Tibial nerve (tissue), 4 donors: ENCODE results near the gene SLC22A1. TPM values are rescaled to one million over a fixed set of nuclear protein-coding genes. Genes with fewer than 3 reads are reported as not detected.

Experiments
- DNase-seq, 2 donors: peaks; one replicate each; pipeline ENCODE4 v3.0.0-alpha.2; 2019; ENCODE audit warnings: low spot score in 2 of 2
- H3K27ac ChIP-seq, 4 donors: fragments of 200-600 bp; sonication (generic) in 3 of 4; one replicate each; pipeline ENCODE4 v1.5.1; 2017 to 2019; ENCODE audit warnings: mild to moderate bottlenecking in 1 of 4
- H3K27me3 ChIP-seq, 2 donors: fragments of 200-600 bp; sonication (generic) in 1 of 2; one replicate each; pipeline versions ENCODE4 v1.5.1 to v1.6.0; 2017 to 2019
- H3K36me3 ChIP-seq, 3 donors: fragments of 200-600 bp; sonication (generic); one replicate each; pipeline ENCODE4 v1.5.1; 2018 to 2019
- H3K4me1 ChIP-seq, 4 donors: fragments of 200-600 bp; sonication (generic) in 3 of 4; one replicate each; pipeline ENCODE4 v1.5.1; 2017 to 2019
- H3K4me3 ChIP-seq, 4 donors: fragments of 200-600 bp; sonication (generic) in 3 of 4; one replicate each; pipeline ENCODE4 v1.5.1; 2017 to 2019; ENCODE audit warnings: mild to moderate bottlenecking in 1 of 4, moderate library complexity in 1 of 4
- H3K9me3 ChIP-seq, 4 donors: fragments of 200-600 bp; sonication (generic) in 3 of 4; one replicate each; pipeline ENCODE4 v1.5.1; 2017 to 2019
- CTCF ChIP-seq, 5 experiments: fragments of 200-600 bp in 3 of 5; fragments of 450-650 bp in 2 of 5; sonication (generic) in 3 of 5; IDR thresholded peaks; one replicate each; pipeline ENCODE4 v1.5.1; 2016 to 2019; ENCODE audit warnings: antibody characterized with exemption in 5 of 5, mild to moderate bottlenecking in 3 of 5, moderate library complexity in 2 of 5
- EP300 ChIP-seq, 2 donors: sonication (generic); formaldehyde crosslinking; IDR thresholded peaks; one replicate each; pipeline ENCODE4 v1.6.1; 2017; ENCODE audit warnings: antibody characterized with exemption in 2 of 2, mild to moderate bottlenecking in 1 of 2
- POLR2A ChIP-seq, 2 donors: fragments of 450-650 bp; IDR thresholded peaks; one replicate each; pipeline ENCODE4 v1.6.1; 2017; ENCODE audit warnings: antibody characterized with exemption in 2 of 2, mild to moderate bottlenecking in 2 of 2, moderate library complexity in 2 of 2
- WGBS, 2 donors: methylation state at CpG; one replicate each; pipeline ENCODE4 v1.1.5; 2018; 5-methylcytosine and 5-hydroxymethylcytosine counted together
- small RNA-seq: library from RNA; depleted of rRNA; stranded (forward); fragments of <200 nt; gene quantifications from one replicate; pipeline ENCODE3, GENCODE V24; 2016
- total RNA-seq, 4 donors: library from RNA; depleted of rRNA; stranded (reverse); fragments of >200 nt; gene quantifications; one replicate each; pipeline ENCODE4 v1.1.0, GENCODE V29; 2016

SLC22A1 gene
- total RNA-seq, 4 donors from 2014 or later: 1.3 to 5.5 (median 2.3) TPM

GRCh38 chr6:160203522-160203921 lies 81.9 kb downstream of the SLC22A1 start:
- no peak overlapping the region for H3K4me3 ChIP-seq
- H3K4me1 ChIP-seq: peaks cover 0 to 11% (median 0%) of the 10 kb centered on the region in 4 donors
- H3K27ac ChIP-seq: no peak overlapping the region
- peaks cover 0 to 14% (median 0%) of the 10 kb centered on the region in 4 donors for H3K9me3 ChIP-seq
- TF ChIP-seq CTCF (IDR thresholded peaks at IDR 0.05): no peak
- no peak for TF ChIP-seq POLR2A (IDR thresholded peaks at IDR 0.05)
- TF ChIP-seq EP300 (IDR thresholded peaks at IDR 0.05): no peak
- H3K36me3 ChIP-seq: no peaks in the 10 kb centered on the region
- DNase-seq: no peak
- H3K27me3 ChIP-seq: no peaks in the 10 kb centered on the region

GRCh38 chr6:160203953-160204352 lies 82.3 kb downstream of the SLC22A1 start:
- Histone ChIP-seq H3K9me3 (peaks cover 0 to 16% (median 0%) of the 10 kb centered on the region in 4 donors), H3K27ac (no peak overlapping the region), H3K36me3 (no peaks in the 10 kb centered on the region), H3K4me3 (no peak overlapping the region), H3K27me3 (no peaks in the 10 kb centered on the region), H3K4me1 (peaks cover 0 to 11% (median 0%) of the 10 kb centered on the region in 4 donors)
- no peak for TF ChIP-seq POLR2A (IDR thresholded peaks at IDR 0.05)
- no peak for TF ChIP-seq EP300 (IDR thresholded peaks at IDR 0.05)
- TF ChIP-seq CTCF (IDR thresholded peaks at IDR 0.05): no peak
- 59 to 80% methylated on average over 2 of the region's 2 CpGs for WGBS, 2 donors
- no peak for DNase-seq

GRCh38 chr6:160204710-160205109 lies 83.1 kb downstream of the SLC22A1 start:
- DNase-seq: no peak
- Histone ChIP-seq H3K9me3 (peaks cover 0 to 16% (median 0%) of the 10 kb centered on the region in 4 donors), H3K27ac (no peak overlapping the region), H3K27me3 (no peaks in the 10 kb centered on the region), H3K36me3 (no peaks in the 10 kb centered on the region), H3K4me3 (no peak overlapping the region), H3K4me1 (peaks cover 0 to 11% (median 0%) of the 10 kb centered on the region in 4 donors)
- WGBS, 2 donors: 81% methylated on average over 1 of the region's 1 CpG
- no peak for TF ChIP-seq CTCF (IDR thresholded peaks at IDR 0.05)
- TF ChIP-seq POLR2A (IDR thresholded peaks at IDR 0.05): no peak
- no peak for TF ChIP-seq EP300 (IDR thresholded peaks at IDR 0.05)

GRCh38 chr6:160207618-160208017 lies 86.0 kb downstream of the SLC22A1 start:
- TF ChIP-seq EP300 (IDR thresholded peaks at IDR 0.05): no peak
- Histone ChIP-seq H3K36me3 (no peaks in the 10 kb centered on the region), H3K27ac (no peak overlapping the region), H3K27me3 (no peaks in the 10 kb centered on the region), H3K4me3 (no peak overlapping the region), H3K9me3 (peaks cover 0 to 16% (median 0%) of the 10 kb centered on the region in 4 donors), H3K4me1 (peaks cover 0 to 3% (median 0%) of the 10 kb centered on the region in 4 donors)
- 65 to 72% methylated on average over 3 of the region's 3 CpGs for WGBS, 2 donors
- DNase-seq: no peak

Small RNA genes within 50 kb of the gene (small RNA-seq; reads per million reads assigned to genes)
- not detected for gene AL645733.1

Other genes with a start within 250 kb of the SLC22A1 start
- gene MAS1, start 230.8 kb upstream of the SLC22A1 start, total RNA-seq: not detected
- gene IGF2R, start 152.7 kb upstream of the SLC22A1 start, total RNA-seq: 10 to 100 TPM; 60.1 to 81.3 (median 68.5) TPM
- gene SLC22A2, start 137.0 kb downstream of the SLC22A1 start, total RNA-seq: not detected
- 100 to 1,000 TPM in 3 of 4 donors, 10 to 100 TPM in 1; 76.8 to 361 (median 263) TPM for gene SLC22A3, start 226.6 kb downstream of the SLC22A1 start, total RNA-seq